Measurements from ENCODE around the gene TAOK2.

GRCh38 chr16:29975811-29976511, 2.3 kb downstream of the TAOK2 start:
- TF ChIP-seq, protein P1, sequence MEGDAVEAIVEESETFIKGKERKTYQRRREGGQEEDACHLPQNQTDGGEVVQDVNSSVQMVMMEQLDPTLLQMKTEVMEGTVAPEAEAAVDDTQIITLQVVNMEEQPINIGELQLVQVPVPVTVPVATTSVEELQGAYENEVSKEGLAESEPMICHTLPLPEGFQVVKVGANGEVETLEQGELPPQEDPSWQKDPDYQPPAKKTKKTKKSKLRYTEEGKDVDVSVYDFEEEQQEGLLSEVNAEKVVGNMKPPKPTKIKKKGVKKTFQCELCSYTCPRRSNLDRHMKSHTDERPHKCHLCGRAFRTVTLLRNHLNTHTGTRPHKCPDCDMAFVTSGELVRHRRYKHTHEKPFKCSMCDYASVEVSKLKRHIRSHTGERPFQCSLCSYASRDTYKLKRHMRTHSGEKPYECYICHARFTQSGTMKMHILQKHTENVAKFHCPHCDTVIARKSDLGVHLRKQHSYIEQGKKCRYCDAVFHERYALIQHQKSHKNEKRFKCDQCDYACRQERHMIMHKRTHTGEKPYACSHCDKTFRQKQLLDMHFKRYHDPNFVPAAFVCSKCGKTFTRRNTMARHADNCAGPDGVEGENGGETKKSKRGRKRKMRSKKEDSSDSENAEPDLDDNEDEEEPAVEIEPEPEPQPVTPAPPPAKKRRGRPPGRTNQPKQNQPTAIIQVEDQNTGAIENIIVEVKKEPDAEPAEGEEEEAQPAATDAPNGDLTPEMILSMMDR (IDR thresholded peaks at IDR 0.05; ENCODE audit: low read length), result no peak; the same call in 1 of the 2 replicates
- no peak for TF ChIP-seq EZH2 (IDR thresholded peaks at IDR 0.05; ENCODE audit: borderline replicate concordance, low read length)

Data from OCI-LY1 (cell line).